Neural cell (in vitro differentiated cells): ENCODE results near the gene DCC. TPM values are rescaled to one million over a fixed set of nuclear protein-coding genes. Genes with fewer than 3 reads are reported as not detected.

Source experiments
- H2AFZ ChIP-seq: fragments of 200-600, 300-800 bp; sonication (generic), shearing (Covaris generic); 2 replicates; pipeline ENCODE4 v1.6.0; 2014; ENCODE audit warnings: low read depth, mild to moderate bottlenecking, antibody characterized with exemption, low read length, moderate library complexity
- H3F3A ChIP-seq: fragments of 200-600 bp; shearing (Covaris generic); 2 replicates; pipeline ENCODE4 v1.6.1; 2016; ENCODE audit warnings: mild to moderate bottlenecking, moderate library complexity, mixed read lengths, antibody characterized with exemption, low read length; ENCODE audit not compliant: insufficient read depth, poor library complexity, severe bottlenecking
- H3K27ac ChIP-seq: fragments of 200-600, 300-800 bp; sonication (generic), shearing (Covaris generic); 2 replicates; pipeline ENCODE4 v1.5.1; 2014; ENCODE audit warnings: mild to moderate bottlenecking, low read length, moderate library complexity
- H3K27me3 ChIP-seq: fragments of 300-800, 200-600 bp; sonication (generic), shearing (Covaris generic); 2 replicates; pipeline ENCODE4 v1.6.0; 2014; ENCODE audit warnings: mild to moderate bottlenecking, low read depth, low read length, moderate library complexity; ENCODE audit not compliant: insufficient read depth
- H3K36me3 ChIP-seq: fragments of 300-800, 200-600 bp; sonication (generic), shearing (Covaris generic); 2 replicates; pipeline ENCODE4 v1.5.1; 2014; ENCODE audit warnings: mild to moderate bottlenecking, antibody characterized with exemption, low read length, moderate library complexity; ENCODE audit not compliant: insufficient read depth
- H3K4me2 ChIP-seq: fragments of 300-800, 200-600 bp; sonication (generic), shearing (Covaris generic); 2 replicates; pipeline ENCODE4 v1.6.0; 2014; ENCODE audit warnings: mild to moderate bottlenecking, low read length
- H3K4me3 ChIP-seq: fragments of 300-800, 200-600 bp; sonication (generic), shearing (Covaris generic); 2 replicates; pipeline ENCODE4 v1.5.1; 2014; ENCODE audit warnings: mild to moderate bottlenecking, low read length, moderate library complexity
- H3K79me2 ChIP-seq: fragments of 200-600 bp; shearing (Covaris generic); replicated peaks from 2 replicates; pipeline ENCODE4 v1.6.0; 2014; ENCODE audit warnings: mild to moderate bottlenecking, low read length, moderate library complexity; ENCODE audit not compliant: insufficient read depth
- H3K9ac ChIP-seq: fragments of 300-800, 200-600 bp; sonication (generic), shearing (Covaris generic); 2 replicates; pipeline ENCODE4 v1.6.1; 2016; ENCODE audit warnings: mild to moderate bottlenecking, low read length, mixed read lengths
- H3K9me2 ChIP-seq: fragments of 200-600 bp; shearing (Covaris generic); 2 replicates; pipeline ENCODE4 v1.6.1; 2016; ENCODE audit warnings: mild to moderate bottlenecking, low read length, mixed read lengths; ENCODE audit not compliant: insufficient read depth
- H3K9me3 ChIP-seq: fragments of 200-600, 300-800 bp; sonication (generic), shearing (Covaris generic); 2 replicates; pipeline ENCODE4 v1.6.1; 2016; ENCODE audit warnings: mild to moderate bottlenecking, mixed run types, low read length, moderate library complexity, mixed read lengths
- H4K20me1 ChIP-seq: fragments of 200-600 bp; shearing (Covaris generic); 2 replicates; pipeline ENCODE4 v1.6.1; 2016; ENCODE audit warnings: mild to moderate bottlenecking, mixed run types; ENCODE audit not compliant: insufficient read depth
- EP300 ChIP-seq: fragments of 450-650 bp; conservative IDR thresholded peaks from 2 replicates; pipeline ENCODE4 v1.6.1; 2014; ENCODE audit warnings: antibody characterized with exemption, mild to moderate bottlenecking, moderate library complexity; ENCODE audit not compliant: poor library complexity, severe bottlenecking
- EZH2 ChIP-seq: fragments of 200-600, 300-800 bp; shearing (Covaris generic), sonication (generic); IDR thresholded peaks from 2 replicates; pipeline ENCODE4 v1.6.1; 2014; ENCODE audit warnings: antibody characterized with exemption, low read length, borderline replicate concordance, mild to moderate bottlenecking; ENCODE audit not compliant: insufficient read depth, poor library complexity, severe bottlenecking
- MXI1 ChIP-seq: fragments of 450-650 bp; conservative IDR thresholded peaks from 2 replicates; pipeline ENCODE4 v1.6.1; 2014; ENCODE audit warnings: antibody characterized with exemption, mild to moderate bottlenecking; ENCODE audit not compliant: poor library complexity, severe bottlenecking
- POLR2AphosphoS5 ChIP-seq: IDR thresholded peaks from 2 replicates; pipeline ENCODE4 v1.6.1; 2012
- RAD21 ChIP-seq: fragments of 450-650 bp; conservative IDR thresholded peaks from 2 replicates; pipeline ENCODE4 v1.6.1; 2014; ENCODE audit warnings: antibody characterized with exemption, mild to moderate bottlenecking, moderate library complexity
- SMC3 ChIP-seq: fragments of 450-650 bp; conservative IDR thresholded peaks from 2 replicates; pipeline ENCODE4 v1.6.1; 2014; ENCODE audit warnings: antibody characterized with exemption, mild to moderate bottlenecking, moderate library complexity; ENCODE audit not compliant: poor library complexity
- TAF1 ChIP-seq: IDR thresholded peaks from 2 replicates; pipeline ENCODE4 v1.6.1; 2012; ENCODE audit warnings: low read depth
- polyA plus RNA-seq: library from polyadenylated mRNA; depleted of rRNA; stranded (reverse); fragments of >200 nt; gene quantifications from 2 replicates; pipeline ENCODE4 v1.2.3, GENCODE V29; 2014
- TF ChIP-seq, protein P1 (sequence below): IDR thresholded peaks from 2 replicates; pipeline ENCODE4 v1.6.1; 2012; ENCODE audit warnings: borderline replicate concordance
- TF ChIP-seq, protein P2 (sequence below): fragments of 450-650 bp; IDR thresholded peaks from 2 replicates; pipeline ENCODE4 v1.5.1; 2014; ENCODE audit warnings: antibody characterized with exemption, mild to moderate bottlenecking, moderate library complexity; ENCODE audit not compliant: poor library complexity, severe bottlenecking

DCC gene
- polyA plus RNA-seq, 1 donor from 2014 or later: 40.7 TPM

DNA sequence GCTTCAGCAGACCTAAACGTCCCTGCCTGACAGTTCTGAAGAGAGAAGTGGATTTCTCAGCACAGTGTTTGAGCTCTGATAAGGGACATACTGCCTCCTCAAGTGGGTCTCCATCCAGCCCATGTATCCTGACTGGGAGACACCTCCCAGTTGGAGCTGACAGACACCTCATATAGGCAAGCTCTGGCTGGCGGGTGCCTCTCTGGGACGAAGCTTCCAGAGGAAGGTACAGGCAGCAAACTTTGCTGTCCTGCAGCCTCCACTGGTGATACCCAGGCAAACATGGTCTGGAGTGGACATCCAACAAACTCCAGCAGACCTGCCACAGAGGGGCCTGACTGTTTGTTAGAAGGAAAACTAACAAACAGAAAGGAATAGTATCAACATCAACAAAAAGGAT, 1156.0 kb downstream of the DCC start:
- no peaks in the 10 kb centered on the region for H3F3A ChIP-seq
- no peak overlapping the region for H3K9ac ChIP-seq
- no peak overlapping the region for H3K27ac ChIP-seq
- no peaks in the 10 kb centered on the region for H3K27me3 ChIP-seq
- H3K9me3 ChIP-seq: no peaks in the 10 kb centered on the region
- H3K79me2 ChIP-seq: no peaks in the 10 kb centered on the region
- no peak overlapping the region for H3K4me3 ChIP-seq
- H3K4me2 ChIP-seq: no peak overlapping the region
- no peaks in the 10 kb centered on the region for H4K20me1 ChIP-seq
- TF ChIP-seq POLR2AphosphoS5: no peak
- TF ChIP-seq, protein P1, sequence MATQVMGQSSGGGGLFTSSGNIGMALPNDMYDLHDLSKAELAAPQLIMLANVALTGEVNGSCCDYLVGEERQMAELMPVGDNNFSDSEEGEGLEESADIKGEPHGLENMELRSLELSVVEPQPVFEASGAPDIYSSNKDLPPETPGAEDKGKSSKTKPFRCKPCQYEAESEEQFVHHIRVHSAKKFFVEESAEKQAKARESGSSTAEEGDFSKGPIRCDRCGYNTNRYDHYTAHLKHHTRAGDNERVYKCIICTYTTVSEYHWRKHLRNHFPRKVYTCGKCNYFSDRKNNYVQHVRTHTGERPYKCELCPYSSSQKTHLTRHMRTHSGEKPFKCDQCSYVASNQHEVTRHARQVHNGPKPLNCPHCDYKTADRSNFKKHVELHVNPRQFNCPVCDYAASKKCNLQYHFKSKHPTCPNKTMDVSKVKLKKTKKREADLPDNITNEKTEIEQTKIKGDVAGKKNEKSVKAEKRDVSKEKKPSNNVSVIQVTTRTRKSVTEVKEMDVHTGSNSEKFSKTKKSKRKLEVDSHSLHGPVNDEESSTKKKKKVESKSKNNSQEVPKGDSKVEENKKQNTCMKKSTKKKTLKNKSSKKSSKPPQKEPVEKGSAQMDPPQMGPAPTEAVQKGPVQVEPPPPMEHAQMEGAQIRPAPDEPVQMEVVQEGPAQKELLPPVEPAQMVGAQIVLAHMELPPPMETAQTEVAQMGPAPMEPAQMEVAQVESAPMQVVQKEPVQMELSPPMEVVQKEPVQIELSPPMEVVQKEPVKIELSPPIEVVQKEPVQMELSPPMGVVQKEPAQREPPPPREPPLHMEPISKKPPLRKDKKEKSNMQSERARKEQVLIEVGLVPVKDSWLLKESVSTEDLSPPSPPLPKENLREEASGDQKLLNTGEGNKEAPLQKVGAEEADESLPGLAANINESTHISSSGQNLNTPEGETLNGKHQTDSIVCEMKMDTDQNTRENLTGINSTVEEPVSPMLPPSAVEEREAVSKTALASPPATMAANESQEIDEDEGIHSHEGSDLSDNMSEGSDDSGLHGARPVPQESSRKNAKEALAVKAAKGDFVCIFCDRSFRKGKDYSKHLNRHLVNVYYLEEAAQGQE: no peak
- TF ChIP-seq SMC3: no peak
- TF ChIP-seq TAF1: no peak
- TF ChIP-seq EZH2: no peak
- TF ChIP-seq, protein P2, sequence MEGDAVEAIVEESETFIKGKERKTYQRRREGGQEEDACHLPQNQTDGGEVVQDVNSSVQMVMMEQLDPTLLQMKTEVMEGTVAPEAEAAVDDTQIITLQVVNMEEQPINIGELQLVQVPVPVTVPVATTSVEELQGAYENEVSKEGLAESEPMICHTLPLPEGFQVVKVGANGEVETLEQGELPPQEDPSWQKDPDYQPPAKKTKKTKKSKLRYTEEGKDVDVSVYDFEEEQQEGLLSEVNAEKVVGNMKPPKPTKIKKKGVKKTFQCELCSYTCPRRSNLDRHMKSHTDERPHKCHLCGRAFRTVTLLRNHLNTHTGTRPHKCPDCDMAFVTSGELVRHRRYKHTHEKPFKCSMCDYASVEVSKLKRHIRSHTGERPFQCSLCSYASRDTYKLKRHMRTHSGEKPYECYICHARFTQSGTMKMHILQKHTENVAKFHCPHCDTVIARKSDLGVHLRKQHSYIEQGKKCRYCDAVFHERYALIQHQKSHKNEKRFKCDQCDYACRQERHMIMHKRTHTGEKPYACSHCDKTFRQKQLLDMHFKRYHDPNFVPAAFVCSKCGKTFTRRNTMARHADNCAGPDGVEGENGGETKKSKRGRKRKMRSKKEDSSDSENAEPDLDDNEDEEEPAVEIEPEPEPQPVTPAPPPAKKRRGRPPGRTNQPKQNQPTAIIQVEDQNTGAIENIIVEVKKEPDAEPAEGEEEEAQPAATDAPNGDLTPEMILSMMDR: no peak
- TF ChIP-seq MXI1: no peak
- no peak for TF ChIP-seq EP300
- no peak for TF ChIP-seq RAD21
- peaks cover 6% of the 10 kb centered on the region for H3K36me3 ChIP-seq
- no peak overlapping the region for H2AFZ ChIP-seq
- H3K9me2 ChIP-seq: no peaks in the 10 kb centered on the region

DNA sequence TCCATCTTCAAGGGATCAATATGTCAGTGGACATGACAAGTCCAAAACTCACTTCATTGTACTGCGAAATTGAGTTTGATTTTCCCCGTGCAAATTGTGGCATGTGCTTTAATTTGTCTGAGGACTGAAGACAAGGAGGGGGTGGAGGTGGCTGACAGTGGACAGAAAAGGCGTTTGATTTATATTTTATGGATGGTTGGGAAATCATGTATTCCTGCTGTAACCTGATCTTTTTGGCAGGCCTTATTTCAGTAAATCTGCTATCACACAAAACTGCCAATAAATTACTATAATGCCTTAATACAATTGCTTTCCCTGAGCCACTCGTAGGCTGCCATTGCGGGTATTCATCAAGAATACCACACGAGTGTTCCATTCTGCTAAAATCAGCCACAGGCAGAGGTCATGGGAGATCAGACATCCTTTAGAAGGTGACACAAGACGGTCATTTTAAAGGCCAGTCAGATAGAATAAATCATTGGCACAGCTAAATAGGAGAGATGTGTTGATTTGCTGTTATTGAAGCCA, 1164.0 kb downstream of the DCC start:
- no peaks in the 10 kb centered on the region for H3K79me2 ChIP-seq
- no peaks in the 10 kb centered on the region for H3F3A ChIP-seq
- no peak overlapping the region for H2AFZ ChIP-seq
- no peaks in the 10 kb centered on the region for H4K20me1 ChIP-seq
- TF ChIP-seq EP300 (no peak), MXI1 (no peak), RAD21 (no peak)
- TF ChIP-seq, protein P2: no peak
- H3K4me3 ChIP-seq: no peak overlapping the region
- no peak overlapping the region for H3K4me2 ChIP-seq
- H3K9me3 ChIP-seq: no peaks in the 10 kb centered on the region
- H3K9me2 ChIP-seq: no peaks in the 10 kb centered on the region
- H3K36me3 ChIP-seq: peaks cover 11% of the 10 kb centered on the region
- H3K27me3 ChIP-seq: no peaks in the 10 kb centered on the region
- no peak overlapping the region for H3K9ac ChIP-seq
- H3K27ac ChIP-seq: no peak overlapping the region
